Transverse colon (tissue), 4 donors: ENCODE data around the gene IL1RAPL1. TPM values are rescaled to one million over a fixed set of nuclear protein-coding genes. Genes with fewer than 3 reads are reported as not detected.

Experiments
- DNase-seq: peaks from one replicate; pipeline ENCODE4 v3.0.0-alpha.2; 2019
- H3K27ac ChIP-seq, 4 donors: fragments of 200-600 bp; sonication (generic); 2 replicates each; pipeline ENCODE4 v1.5.1; 2016 to 2018; ENCODE audit warnings: inconsistent platforms in 4 of 4
- H3K27me3 ChIP-seq: fragments of 200-600 bp; sonication (generic); 2 replicates; pipeline ENCODE4 v1.5.1; 2017; ENCODE audit warnings: inconsistent platforms
- H3K36me3 ChIP-seq, 4 donors: fragments of 200-600 bp; sonication (generic); 2 replicates each; pipeline ENCODE4 v1.5.1; 2017 to 2019; ENCODE audit warnings: inconsistent platforms in 4 of 4
- H3K4me1 ChIP-seq, 4 donors: fragments of 200-600 bp; sonication (generic); 2 replicates each; pipeline ENCODE4 v1.5.1; 2017 to 2020; ENCODE audit warnings: inconsistent platforms in 4 of 4
- H3K4me3 ChIP-seq, 4 donors: fragments of 200-600 bp; sonication (generic); 1 replicate in 1 of 4; 2 replicates in 3 of 4; pipeline versions ENCODE4 v1.5.1 to v1.6.1; 2017 to 2019; ENCODE audit warnings: inconsistent platforms in 4 of 4
- H3K9me3 ChIP-seq, 2 donors: fragments of 200-600 bp; sonication (generic); 2 replicates each; pipeline ENCODE4 v1.5.1; 2017 to 2019; ENCODE audit warnings: inconsistent platforms in 2 of 2
- EP300 ChIP-seq: sonication (generic); formaldehyde crosslinking; IDR thresholded peaks from one replicate; pipeline ENCODE4 v1.6.1; 2017; ENCODE audit warnings: antibody characterized with exemption, low read depth
- POLR2A ChIP-seq: fragments of 450-650 bp; IDR thresholded peaks from one replicate; pipeline ENCODE4 v1.6.1; 2016; ENCODE audit warnings: antibody characterized with exemption, mild to moderate bottlenecking, moderate library complexity
- POLR2AphosphoS5 ChIP-seq, 3 donors: sonication (generic); formaldehyde crosslinking; IDR thresholded peaks; one replicate each; pipeline ENCODE4 v1.6.1; 2016; ENCODE audit warnings: antibody characterized with exemption in 3 of 3
- WGBS, 2 donors: methylation state at CpG; one replicate each; pipeline ENCODE4 v1.1.5; 2018; ENCODE audit warnings: low coverage in 1 of 2; 5-methylcytosine and 5-hydroxymethylcytosine counted together
- in situ Hi-C, 4 donors: fragments of 200-750 bp; cut with MboI; loops; one replicate each; pipeline versions ENCODE4 v1.15.0 to v1.15.1; 2017; ENCODE audit warnings: low sequenced_read_pairs in 3 of 4, low pct_ligation_motif_present in 1 of 4, low pct_unique_long_range_greater_than_20kb in 1 of 4
- intact Hi-C: fragments of 100-400 bp; cut with DNase I; formaldehyde crosslinking; loops from one replicate; pipeline ENCODE4 v1.15.1; 2023; ENCODE audit warnings: low total_unique reads
- total RNA-seq, 4 donors: library from RNA; depleted of rRNA; stranded (reverse); fragments of >200 nt; gene quantifications; one replicate each; pipeline ENCODE4 v1.1.0, GENCODE V29; 2016
- TF ChIP-seq, protein P1 (sequence below), 5 experiments: fragments of 200-600 bp in 3 of 5; fragments of 450-650 bp in 2 of 5; sonication (generic) in 3 of 5; IDR thresholded peaks; 1 replicate in 2 of 5; 2 replicates in 3 of 5; pipeline ENCODE4 v1.5.1; 2016 to 2017; ENCODE audit warnings: antibody characterized with exemption in 5 of 5, inconsistent platforms in 3 of 5, mild to moderate bottlenecking in 2 of 5, moderate library complexity in 1 of 5

The IL1RAPL1 gene
- total RNA-seq, 4 donors from 2014 or later, result 0.14 to 0.32 (median 0.20) TPM; not detected in 1

GRCh38 chrX:29012867-29013266 lies 425.6 kb downstream of the IL1RAPL1 start:
- Histone ChIP-seq H3K4me1 (no peaks in the 10 kb centered on the region), H3K27me3 (no peaks in the 10 kb centered on the region), H3K4me3 (no peak overlapping the region), H3K36me3 (no peaks in the 10 kb centered on the region), H3K9me3 (no peaks in the 10 kb centered on the region), H3K27ac (no peak overlapping the region)
- DNase-seq, result no peak
- TF ChIP-seq POLR2A (no peak), POLR2AphosphoS5 (IDR thresholded peaks at IDR 0.05) (no peak), EP300 (no peak)
- TF ChIP-seq, protein P1, sequence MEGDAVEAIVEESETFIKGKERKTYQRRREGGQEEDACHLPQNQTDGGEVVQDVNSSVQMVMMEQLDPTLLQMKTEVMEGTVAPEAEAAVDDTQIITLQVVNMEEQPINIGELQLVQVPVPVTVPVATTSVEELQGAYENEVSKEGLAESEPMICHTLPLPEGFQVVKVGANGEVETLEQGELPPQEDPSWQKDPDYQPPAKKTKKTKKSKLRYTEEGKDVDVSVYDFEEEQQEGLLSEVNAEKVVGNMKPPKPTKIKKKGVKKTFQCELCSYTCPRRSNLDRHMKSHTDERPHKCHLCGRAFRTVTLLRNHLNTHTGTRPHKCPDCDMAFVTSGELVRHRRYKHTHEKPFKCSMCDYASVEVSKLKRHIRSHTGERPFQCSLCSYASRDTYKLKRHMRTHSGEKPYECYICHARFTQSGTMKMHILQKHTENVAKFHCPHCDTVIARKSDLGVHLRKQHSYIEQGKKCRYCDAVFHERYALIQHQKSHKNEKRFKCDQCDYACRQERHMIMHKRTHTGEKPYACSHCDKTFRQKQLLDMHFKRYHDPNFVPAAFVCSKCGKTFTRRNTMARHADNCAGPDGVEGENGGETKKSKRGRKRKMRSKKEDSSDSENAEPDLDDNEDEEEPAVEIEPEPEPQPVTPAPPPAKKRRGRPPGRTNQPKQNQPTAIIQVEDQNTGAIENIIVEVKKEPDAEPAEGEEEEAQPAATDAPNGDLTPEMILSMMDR (IDR thresholded peaks at IDR 0.05), result no peak
- in situ Hi-C loops, result no loop called here
- intact Hi-C loops, result no loop called here

- no peaks in the 10 kb centered on the region for H3K9me3 ChIP-seq
- no peak for TF ChIP-seq EP300
- TF ChIP-seq POLR2AphosphoS5 (IDR thresholded peaks at IDR 0.05), result no peak
- TF ChIP-seq POLR2A, result no peak
- TF ChIP-seq, protein P1 (IDR thresholded peaks at IDR 0.05), result no peak
- no peaks in the 10 kb centered on the region for H3K36me3 ChIP-seq
- no peak overlapping the region for H3K27ac ChIP-seq
- no peak overlapping the region for H3K4me3 ChIP-seq
- no peak for DNase-seq
- H3K27me3 ChIP-seq, result no peaks in the 10 kb centered on the region
- in situ Hi-C loops, result no loop called here
- H3K4me1 ChIP-seq, result no peaks in the 10 kb centered on the region
- intact Hi-C loops, result no loop called here
Measured at GRCh38 chrX:29023207-29023606, 436.0 kb downstream of the IL1RAPL1 start.

DNA sequence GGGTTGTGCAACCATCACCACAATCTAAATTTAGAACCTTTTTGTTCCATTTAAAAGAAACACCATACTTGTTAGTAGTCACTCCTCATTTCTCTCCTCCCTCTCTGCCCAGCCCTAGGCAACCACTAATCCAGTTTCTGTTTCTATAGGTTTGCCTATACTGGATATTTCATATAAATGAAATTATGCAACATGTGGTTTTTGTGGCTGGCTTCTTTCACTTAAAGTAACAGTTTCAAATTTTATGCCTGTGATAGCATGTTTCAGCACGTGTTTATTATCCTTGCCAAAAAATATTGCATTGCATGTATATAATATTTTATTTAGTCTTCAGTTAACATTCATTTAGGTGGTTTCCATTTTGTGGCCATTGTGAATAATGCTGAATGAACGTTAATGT lies 437.6 kb downstream of the IL1RAPL1 start:
- intact Hi-C loops (no loop called here), in situ Hi-C loops (no loop called here)
- no peak overlapping the region for H3K4me3 ChIP-seq
- H3K27ac ChIP-seq, result no peak overlapping the region
- H3K36me3 ChIP-seq, result no peaks in the 10 kb centered on the region
- TF ChIP-seq, protein P1 (IDR thresholded peaks at IDR 0.05), result no peak
- TF ChIP-seq POLR2AphosphoS5 (IDR thresholded peaks at IDR 0.05), result no peak
- TF ChIP-seq EP300, result no peak
- TF ChIP-seq POLR2A, result no peak
- no peak for DNase-seq
- no peaks in the 10 kb centered on the region for H3K9me3 ChIP-seq
- 50 to 63% methylated on average over 2 of the region's 2 CpGs for WGBS, 2 donors
- H3K27me3 ChIP-seq, result no peaks in the 10 kb centered on the region
- no peaks in the 10 kb centered on the region for H3K4me1 ChIP-seq

GRCh38 chrX:29039501-29039900 lies 452.3 kb downstream of the IL1RAPL1 start:
- in situ Hi-C loops (no loop called here), intact Hi-C loops (no loop called here)
- WGBS, 2 donors, result 46% methylated on average over 2 of the region's 2 CpGs; no CpG with 5 or more reads in 1 of the 2 donors
- H3K4me3 ChIP-seq, result no peak overlapping the region
- no peaks in the 10 kb centered on the region for H3K9me3 ChIP-seq
- H3K36me3 ChIP-seq, result no peaks in the 10 kb centered on the region
- H3K27me3 ChIP-seq, result no peaks in the 10 kb centered on the region
- TF ChIP-seq, protein P1 (IDR thresholded peaks at IDR 0.05), result no peak
- TF ChIP-seq POLR2A (no peak), POLR2AphosphoS5 (IDR thresholded peaks at IDR 0.05) (no peak), EP300 (no peak)
- no peak overlapping the region for H3K27ac ChIP-seq
- H3K4me1 ChIP-seq, result no peaks in the 10 kb centered on the region
- no peak for DNase-seq
